Cardiac fibroblast (primary cell): Measurements from ENCODE around the gene KIF20A.
A peak's percentile ranks its signal among the peaks of the same experiment; 100 is the strongest.

Experiments
- DNase-seq, 2 donors: peaks; one replicate each; pipeline versions ENCODE4 v3.0.0 to v3.0.0-alpha.2; 2010; ENCODE audit warnings: low read depth in 2 of 2
- H3K4me3 ChIP-seq, 2 donors: replicated peaks in 1 of 2; 1 replicate in 1 of 2; 2 replicates in 1 of 2; pipeline ENCODE4 v1.5.1; 2011; ENCODE audit warnings: low read depth in 2 of 2, low read length in 2 of 2, mild to moderate bottlenecking in 2 of 2, moderate library complexity in 1 of 2
- CTCF ChIP-seq: IDR thresholded peaks from one replicate; pipeline ENCODE4 v1.5.1; 2011; ENCODE audit warnings: low read depth, mild to moderate bottlenecking, low read length, inconsistent platforms

KIF20A gene

GRCh38 chr5:138163721-138164120, 15.2 kb upstream of the KIF20A start:
- H3K4me3 ChIP-seq, result no peak overlapping the region
- TF ChIP-seq CTCF, result no peak
- DNase-seq, result no peak

- no peak overlapping the region for H3K4me3 ChIP-seq
- no peak for DNase-seq
- TF ChIP-seq CTCF, result no peak
Measured at GRCh38 chr5:138169124-138169523, 9.8 kb upstream of the KIF20A start.

GRCh38 chr5:138170299-138170698, 8.6 kb upstream of the KIF20A start:
- H3K4me3 ChIP-seq, result no peak overlapping the region
- TF ChIP-seq CTCF, result no peak
- no peak for DNase-seq

- DNase-seq, result peak; percentile 38 to 44
Measured at GRCh38 chr5:138177941-138178515, 884 bp upstream of the KIF20A start.

GRCh38 chr5:138179277-138179857, 455 bp downstream of the KIF20A start:
- peak overlapping the region; percentile 74 to 75 for H3K4me3 ChIP-seq
- TF ChIP-seq CTCF, result no peak
- DNase-seq, result peak in 1 of 2 donors; percentile 14

More at GRCh38 chr5:138177941-138178515, 884 bp upstream of the KIF20A start:
- H3K4me3 ChIP-seq, result peak overlapping the region; percentile 74 to 75
- TF ChIP-seq CTCF, result no peak

- DNase-seq, result peak; percentile 73 to 78
- peak; percentile 47 for TF ChIP-seq CTCF
- H3K4me3 ChIP-seq, result peak overlapping the region in 1 of 2 donors; percentile 75
Measured at GRCh38 chr5:138180183-138180782, 1.4 kb downstream of the KIF20A start.
